ENCODE data around the gene CCDC92.

- TF ChIP-seq CTCF (IDR thresholded peaks at IDR 0.05) (no peak), EP300 (IDR thresholded peaks at IDR 0.05; ENCODE audit: low read depth) (no peak), POLR2A (IDR thresholded peaks at IDR 0.05) (no peak), POLR2AphosphoS5 (IDR thresholded peaks at IDR 0.05) (no peak)
These were observed 40.4 kb upstream of the CCDC92 start for GRCh38 chr12:124013073-124013472.
